Endothelial cell (in vitro differentiated cells): ENCODE data around the gene PDILT. TPM values are rescaled to one million over a fixed set of nuclear protein-coding genes. Genes with fewer than 3 reads are reported as not detected.

ENCODE experiments used
- DNase-seq: peaks from one replicate; pipeline ENCODE4 v3.0.0; 2021; ENCODE audit warnings: low spot score
- H3K27ac Mint-ChIP-seq: one replicate; pipeline ENCODE4 v1.8.0; 2021; ENCODE audit warnings: mixed read lengths, inconsistent platforms; ENCODE audit not compliant: unreplicated experiment
- H3K27me3 Mint-ChIP-seq: one replicate; pipeline ENCODE4 v1.8.0; 2021; ENCODE audit warnings: mild to moderate bottlenecking, moderate library complexity, mixed read lengths, inconsistent platforms; ENCODE audit not compliant: unreplicated experiment
- H3K36me3 Mint-ChIP-seq: one replicate; pipeline ENCODE4 v1.8.0; 2021; ENCODE audit warnings: mild to moderate bottlenecking, low read depth, mixed read lengths, inconsistent platforms; ENCODE audit not compliant: unreplicated experiment
- H3K4me1 Mint-ChIP-seq: one replicate; pipeline ENCODE4 v1.8.0; 2021; ENCODE audit warnings: mild to moderate bottlenecking, mixed read lengths, inconsistent platforms; ENCODE audit not compliant: unreplicated experiment
- H3K4me3 Mint-ChIP-seq: one replicate; pipeline ENCODE4 v1.8.0; 2021; ENCODE audit warnings: mild to moderate bottlenecking, mixed read lengths, inconsistent platforms; ENCODE audit not compliant: unreplicated experiment
- H3K9me3 Mint-ChIP-seq: one replicate; pipeline ENCODE4 v1.8.0; 2021; ENCODE audit warnings: mixed read lengths, inconsistent platforms; ENCODE audit not compliant: unreplicated experiment
- CTCF ChIP-seq: fragments of 200-600 bp; sonication (generic); IDR thresholded peaks from one replicate; pipeline ENCODE4 v1.5.0; 2021; ENCODE audit warnings: antibody characterized with exemption; ENCODE audit not compliant: unreplicated experiment
- total RNA-seq: library from RNA; stranded (reverse); fragmentation: NEBNext Ultra II Directional; extraction: Animal tissue kit (Norgen Biotek cat#: 25700); gene quantifications from one replicate; pipeline ENCODE4 v1.2.1, GENCODE V29; 2021; ENCODE audit not compliant: unreplicated experiment

PDILT gene
- total RNA-seq, 1 donor from 2014 or later, result not detected

GRCh38 chr16:20309786-20310185 lies 94.8 kb downstream of the PDILT start:
- Mint-ChIP-seq H3K4me1 (no peaks in the 10 kb centered on the region), H3K27ac (no peak overlapping the region), H3K36me3 (no peaks in the 10 kb centered on the region), H3K4me3 (no peak overlapping the region), H3K27me3 (no peaks in the 10 kb centered on the region), H3K9me3 (no peaks in the 10 kb centered on the region)
- no peak for TF ChIP-seq CTCF
- DNase-seq, result no peak

Other genes starting within 250 kb of the PDILT start
- gene GP2, start 77.2 kb downstream of the PDILT start, total RNA-seq, result not detected
- gene UMOD, start 52.0 kb downstream of the PDILT start, total RNA-seq, result not detected
- not detected for gene ACSM5, start 4.8 kb upstream of the PDILT start, total RNA-seq
- not detected for gene ACSM2A, start 46.8 kb upstream of the PDILT start, total RNA-seq
- gene ACSM2B, start 171.6 kb upstream of the PDILT start, total RNA-seq, result not detected